Measurements from ENCODE around the gene DCLK2. TPM values are rescaled to one million over a fixed set of nuclear protein-coding genes. Genes with fewer than 3 reads are reported as not detected.

DCLK2 gene
- total RNA-seq, 1 donor from 2014 or later = 34.2 TPM

DNA sequence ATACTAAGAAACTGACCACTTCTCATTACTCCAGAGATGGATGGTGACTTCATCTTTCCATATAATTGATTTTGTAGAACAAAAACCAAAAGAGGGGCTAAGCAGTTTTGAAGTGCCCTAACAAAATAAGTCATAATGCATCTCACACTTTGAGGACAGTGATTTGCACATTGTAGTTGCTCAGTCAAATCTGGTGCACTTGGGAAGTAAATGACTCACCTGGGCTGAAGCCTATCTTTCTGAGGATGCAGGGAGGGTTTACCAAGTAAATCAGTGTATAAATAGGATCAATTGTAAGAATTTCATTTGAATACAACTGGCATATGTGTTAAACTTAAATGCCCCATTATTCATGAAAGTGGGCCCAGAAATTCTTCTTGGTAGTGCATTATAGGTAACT lies 134.2 kb downstream of the DCLK2 start:
- no peak overlapping the region for H3K27ac ChIP-seq
- DNase-seq (ENCODE audit: low spot score in 2 of 2) = no peak
- peaks cover 0 to 4% of the 10 kb centered on the region in 2 donors for H3K4me1 ChIP-seq
- intact Hi-C loops (cut with DNase I) = no loop called here
- TF ChIP-seq, protein P1, sequence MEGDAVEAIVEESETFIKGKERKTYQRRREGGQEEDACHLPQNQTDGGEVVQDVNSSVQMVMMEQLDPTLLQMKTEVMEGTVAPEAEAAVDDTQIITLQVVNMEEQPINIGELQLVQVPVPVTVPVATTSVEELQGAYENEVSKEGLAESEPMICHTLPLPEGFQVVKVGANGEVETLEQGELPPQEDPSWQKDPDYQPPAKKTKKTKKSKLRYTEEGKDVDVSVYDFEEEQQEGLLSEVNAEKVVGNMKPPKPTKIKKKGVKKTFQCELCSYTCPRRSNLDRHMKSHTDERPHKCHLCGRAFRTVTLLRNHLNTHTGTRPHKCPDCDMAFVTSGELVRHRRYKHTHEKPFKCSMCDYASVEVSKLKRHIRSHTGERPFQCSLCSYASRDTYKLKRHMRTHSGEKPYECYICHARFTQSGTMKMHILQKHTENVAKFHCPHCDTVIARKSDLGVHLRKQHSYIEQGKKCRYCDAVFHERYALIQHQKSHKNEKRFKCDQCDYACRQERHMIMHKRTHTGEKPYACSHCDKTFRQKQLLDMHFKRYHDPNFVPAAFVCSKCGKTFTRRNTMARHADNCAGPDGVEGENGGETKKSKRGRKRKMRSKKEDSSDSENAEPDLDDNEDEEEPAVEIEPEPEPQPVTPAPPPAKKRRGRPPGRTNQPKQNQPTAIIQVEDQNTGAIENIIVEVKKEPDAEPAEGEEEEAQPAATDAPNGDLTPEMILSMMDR (IDR thresholded peaks at IDR 0.05) = no peak
- H3K4me3 ChIP-seq = no peak overlapping the region
- H3K27me3 ChIP-seq = no peaks in the 10 kb centered on the region
- no peaks in the 10 kb centered on the region for H3K36me3 ChIP-seq
- H3K9me3 ChIP-seq = no peaks in the 10 kb centered on the region

DNA sequence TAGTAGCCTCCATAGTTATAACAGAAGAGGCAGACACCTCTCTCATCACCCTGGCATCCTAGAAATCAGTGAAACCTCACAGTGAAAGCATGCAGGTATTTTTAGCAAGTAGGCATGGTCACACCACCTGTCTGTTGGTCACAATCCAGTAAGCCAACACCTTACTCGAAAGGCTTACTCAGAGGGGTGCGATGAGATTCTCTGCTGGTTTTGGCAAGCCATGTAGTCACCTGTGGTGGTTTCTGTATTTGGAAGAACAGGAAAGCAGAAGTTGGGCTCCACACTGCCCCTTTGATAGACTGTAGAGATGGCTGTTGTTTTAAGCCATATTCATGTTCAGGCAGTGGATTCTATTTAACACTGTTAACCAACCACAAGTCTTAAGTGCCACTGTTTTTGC lies 134.7 kb downstream of the DCLK2 start:
- intact Hi-C loops (cut with DNase I) = no loop called here

DNA sequence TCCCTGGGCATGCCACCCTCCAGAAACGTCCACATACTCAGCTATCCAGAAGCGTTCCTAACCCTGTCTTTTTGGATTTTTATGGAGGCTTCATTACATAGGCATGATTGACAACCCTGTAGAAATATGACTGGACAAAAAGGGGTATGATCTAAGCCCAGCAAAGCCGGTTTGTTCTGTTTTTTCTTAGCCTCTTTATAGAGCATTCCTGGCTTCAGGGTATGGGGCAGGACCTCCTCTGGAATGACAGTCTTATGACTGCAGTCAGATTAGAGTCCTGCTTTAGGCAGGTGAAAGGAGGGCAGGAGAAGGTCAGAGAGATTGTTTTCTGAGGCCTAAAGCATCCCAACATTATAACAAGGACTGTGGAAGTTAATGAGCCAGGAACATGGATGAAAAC lies 137.4 kb downstream of the DCLK2 start:
- Histone ChIP-seq H3K27ac (no peak overlapping the region), H3K9me3 (no peaks in the 10 kb centered on the region), H3K27me3 (no peaks in the 10 kb centered on the region), H3K4me1 (peaks cover 0 to 6% of the 10 kb centered on the region in 2 donors), H3K4me3 (no peak overlapping the region), H3K36me3 (no peaks in the 10 kb centered on the region)
- DNase-seq (ENCODE audit: low spot score in 2 of 2) = no peak
- intact Hi-C loops (cut with DNase I) = no loop called here
- TF ChIP-seq, protein P1 (IDR thresholded peaks at IDR 0.05) = no peak

More for the DNA sequence above, 134.7 kb downstream of the DCLK2 start:
- no peaks in the 10 kb centered on the region for H3K36me3 ChIP-seq
- H3K4me1 ChIP-seq = peaks cover 0 to 4% of the 10 kb centered on the region in 2 donors
- H3K27ac ChIP-seq = no peak overlapping the region
- DNase-seq (ENCODE audit: low spot score in 2 of 2) = no peak
- H3K9me3 ChIP-seq = no peaks in the 10 kb centered on the region
- no peaks in the 10 kb centered on the region for H3K27me3 ChIP-seq
- TF ChIP-seq, protein P1 (IDR thresholded peaks at IDR 0.05) = no peak
- H3K4me3 ChIP-seq = no peak overlapping the region

DNA sequence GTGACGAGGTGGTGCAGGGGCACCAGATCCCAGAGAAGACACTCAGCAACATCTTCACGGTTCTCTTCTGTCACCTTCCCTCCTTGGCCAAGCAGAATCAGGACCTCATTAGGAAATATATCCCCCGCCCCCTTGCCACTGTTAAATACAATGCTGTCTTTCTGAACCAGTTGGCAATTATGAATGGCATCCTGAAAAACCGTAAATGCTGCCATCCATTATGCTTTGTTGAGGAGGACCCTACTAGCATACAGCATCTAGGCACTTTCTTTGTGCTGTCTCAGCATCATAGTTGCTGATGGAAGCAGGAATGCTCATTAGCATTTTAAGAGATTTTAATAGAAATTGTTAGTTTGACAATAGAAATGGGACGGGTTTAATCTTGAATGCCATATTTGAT lies 138.5 kb downstream of the DCLK2 start:
- Histone ChIP-seq H3K4me1 (peaks cover 0 to 6% of the 10 kb centered on the region in 2 donors), H3K27me3 (no peaks in the 10 kb centered on the region), H3K4me3 (no peak overlapping the region), H3K27ac (no peak overlapping the region), H3K9me3 (no peaks in the 10 kb centered on the region), H3K36me3 (no peaks in the 10 kb centered on the region)
- DNase-seq (ENCODE audit: low spot score in 2 of 2) = no peak
- TF ChIP-seq, protein P1 (IDR thresholded peaks at IDR 0.05) = no peak
- intact Hi-C loops (cut with DNase I) = no loop called here

DNA sequence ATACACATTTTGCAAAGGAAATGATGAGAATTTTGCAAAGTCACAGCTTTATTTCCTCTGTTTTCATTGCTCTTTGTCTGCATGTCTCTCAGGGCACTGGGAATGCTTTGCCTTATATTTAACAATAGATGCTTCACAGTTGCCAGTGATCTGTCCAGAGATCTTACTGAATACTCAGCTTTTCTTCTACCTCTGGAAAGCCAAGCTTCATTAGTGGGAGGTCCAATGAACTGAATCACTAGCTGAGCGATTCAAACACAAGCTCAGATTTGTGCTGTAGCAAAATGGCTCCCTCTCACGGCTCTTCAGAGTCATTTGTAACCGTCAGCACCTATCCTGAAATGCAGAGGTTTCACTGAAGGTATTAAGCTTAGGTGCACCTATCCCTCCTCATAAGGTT lies 138.9 kb downstream of the DCLK2 start:
- H3K36me3 ChIP-seq = no peaks in the 10 kb centered on the region
- H3K9me3 ChIP-seq = no peaks in the 10 kb centered on the region
- H3K27ac ChIP-seq = no peak overlapping the region
- peaks cover 0 to 6% of the 10 kb centered on the region in 2 donors for H3K4me1 ChIP-seq
- TF ChIP-seq, protein P1 (IDR thresholded peaks at IDR 0.05) = peak in 2 of 3 experiments; percentile 10 to 45
- H3K27me3 ChIP-seq = no peaks in the 10 kb centered on the region
- H3K4me3 ChIP-seq = no peak overlapping the region
- DNase-seq (ENCODE audit: low spot score in 2 of 2) = no peak
- intact Hi-C loops (cut with DNase I) = no loop called here

DNA sequence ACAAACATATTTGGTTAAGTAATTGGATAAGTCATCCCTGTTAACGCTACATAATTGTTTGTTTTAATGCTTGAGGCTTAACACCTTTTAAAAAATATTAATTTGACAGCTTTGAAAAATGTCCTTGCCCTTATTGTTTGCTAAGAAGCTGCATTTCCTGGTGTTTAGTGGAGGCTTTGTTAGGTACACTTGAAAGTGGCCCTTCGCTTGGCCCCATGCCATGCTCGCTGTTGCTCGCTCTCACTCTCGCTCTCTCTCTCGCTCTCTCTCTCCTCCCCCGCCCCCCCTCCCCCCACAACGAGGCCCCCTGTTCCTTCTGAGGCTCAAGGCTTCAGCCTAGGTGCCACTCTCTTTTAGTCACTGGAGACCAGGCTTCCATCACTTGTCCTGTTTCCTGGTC lies 139.6 kb downstream of the DCLK2 start:
- H3K27me3 ChIP-seq = no peaks in the 10 kb centered on the region
- no peaks in the 10 kb centered on the region for H3K36me3 ChIP-seq
- intact Hi-C loops (cut with DNase I) = no loop called here
- no peak for DNase-seq (ENCODE audit: low spot score in 2 of 2)
- H3K9me3 ChIP-seq = no peaks in the 10 kb centered on the region
- TF ChIP-seq, protein P1 (IDR thresholded peaks at IDR 0.05) = no peak
- no peak overlapping the region for H3K27ac ChIP-seq
- H3K4me3 ChIP-seq = no peak overlapping the region
- peaks cover 0 to 6% of the 10 kb centered on the region in 2 donors for H3K4me1 ChIP-seq
